ENCODE results near the gene GNAQ. TPM values are rescaled to one million over a fixed set of nuclear protein-coding genes. Genes with fewer than 3 reads are reported as not detected.

The GNAQ gene
- total RNA-seq, 1 donor: 35.0 TPM

- DNase-seq (ENCODE audit: low read depth in 2 of 3, low spot score in 2 of 3): no peak
Observed at GRCh38 chr9:77912895-77913693, 118.5 kb downstream of the GNAQ start.

GRCh38 chr9:77911928-77912327 lies 119.7 kb downstream of the GNAQ start:
- DNase-seq (ENCODE audit: low read depth in 2 of 3, low spot score in 2 of 3): no peak

GRCh38 chr9:77910194-77910621 lies 121.4 kb downstream of the GNAQ start:
- peak in 2 of 3 donors; percentile 37 to 48 for DNase-seq (ENCODE audit: low read depth in 2 of 3, low spot score in 2 of 3)

GRCh38 chr9:77909306-77909705 lies 122.3 kb downstream of the GNAQ start:
- peak in 2 of 3 donors; percentile 82 to 95 for DNase-seq (ENCODE audit: low read depth in 2 of 3, low spot score in 2 of 3)

- DNase-seq (ENCODE audit: low read depth in 2 of 3, low spot score in 2 of 3): no peak
Observed at GRCh38 chr9:77908293-77908692, 123.3 kb downstream of the GNAQ start.

GRCh38 chr9:77907585-77907984 lies 124.0 kb downstream of the GNAQ start:
- DNase-seq (ENCODE audit: low read depth in 2 of 3, low spot score in 2 of 3): no peak

- DNase-seq (ENCODE audit: low read depth in 2 of 3, low spot score in 2 of 3): no peak
Observed at GRCh38 chr9:77906991-77907390, 124.6 kb downstream of the GNAQ start.

- no peak for DNase-seq (ENCODE audit: low read depth in 2 of 3, low spot score in 2 of 3)
Observed at GRCh38 chr9:77903666-77904285, 127.8 kb downstream of the GNAQ start.

GRCh38 chr9:77901771-77902170 lies 129.8 kb downstream of the GNAQ start:
- DNase-seq (ENCODE audit: low read depth in 2 of 3, low spot score in 2 of 3): no peak

GRCh38 chr9:77901018-77901417 lies 130.6 kb downstream of the GNAQ start:
- peak in 1 of 3 donors; percentile 50 for DNase-seq (ENCODE audit: low read depth in 2 of 3, low spot score in 2 of 3)

GRCh38 chr9:77899679-77900354 lies 131.8 kb downstream of the GNAQ start:
- DNase-seq (ENCODE audit: low read depth in 2 of 3, low spot score in 2 of 3): no peak

GRCh38 chr9:77898864-77899263 lies 132.7 kb downstream of the GNAQ start:
- DNase-seq (ENCODE audit: low read depth in 2 of 3, low spot score in 2 of 3): no peak

- peak in 1 of 3 donors; percentile 30 for DNase-seq (ENCODE audit: low read depth in 2 of 3, low spot score in 2 of 3)
Observed at GRCh38 chr9:77896938-77897667, 134.5 kb downstream of the GNAQ start.

- peak in 2 of 3 donors; percentile 24 to 39 for DNase-seq (ENCODE audit: low read depth in 2 of 3, low spot score in 2 of 3)
Observed at GRCh38 chr9:77896269-77896937, 135.2 kb downstream of the GNAQ start.

- DNase-seq (ENCODE audit: low read depth in 2 of 3, low spot score in 2 of 3): no peak
Observed at GRCh38 chr9:77893706-77894105, 137.9 kb downstream of the GNAQ start.

- DNase-seq (ENCODE audit: low read depth in 2 of 3, low spot score in 2 of 3): no peak
Observed at GRCh38 chr9:77892955-77893514, 138.6 kb downstream of the GNAQ start.

- peak in 2 of 3 donors; percentile 47 to 56 for DNase-seq (ENCODE audit: low read depth in 2 of 3, low spot score in 2 of 3)
Observed at GRCh38 chr9:77892171-77892570, 139.4 kb downstream of the GNAQ start.

- DNase-seq (ENCODE audit: low read depth in 2 of 3, low spot score in 2 of 3): peak in 2 of 3 donors; percentile 26 to 45
Observed at GRCh38 chr9:77891128-77891800, 140.3 kb downstream of the GNAQ start.

- DNase-seq (ENCODE audit: low read depth in 2 of 3, low spot score in 2 of 3): no peak
Observed at GRCh38 chr9:77887662-77888061, 143.9 kb downstream of the GNAQ start.

Measured in hematopoietic multipotent progenitor cell (in vitro differentiated cells).